Neutrophil (primary cell): Measurements from ENCODE around the gene YWHAG.

Experiments
- H3K27ac ChIP-seq: fragments of 200-600 bp; sonication (generic); 2 replicates; pipeline ENCODE4 v1.5.1; 2016; ENCODE audit warnings: mild to moderate bottlenecking, moderate library complexity
- H3K27me3 ChIP-seq: fragments of 200-600 bp; sonication (generic); 2 replicates; pipeline ENCODE4 v1.6.0; 2016; ENCODE audit warnings: mild to moderate bottlenecking
- H3K36me3 ChIP-seq: fragments of 200-600 bp; sonication (generic); 2 replicates; pipeline ENCODE4 v1.5.1; 2017
- H3K4me1 ChIP-seq, 2 experiments: fragments of 200-600 bp in 1 of 2; sonication (generic) in 1 of 2; 1 replicate in 1 of 2; 2 replicates in 1 of 2; pipeline versions ENCODE4 v1.5.1 to v1.6.1; 2013 to 2016; ENCODE audit warnings: low read depth in 1 of 2, low read length in 1 of 2, mild to moderate bottlenecking in 1 of 2, moderate library complexity in 1 of 2; ENCODE audit not compliant: control insufficient read depth in 1 of 2, insufficient read depth in 1 of 2
- H3K4me3 ChIP-seq, 2 experiments: fragments of 200-600 bp in 1 of 2; sonication (generic) in 1 of 2; 1 replicate in 1 of 2; 2 replicates in 1 of 2; pipeline ENCODE4 v1.5.1; 2013 to 2016; ENCODE audit warnings: low read depth in 1 of 2, low read length in 1 of 2, mild to moderate bottlenecking in 1 of 2, moderate library complexity in 1 of 2
- H3K9me3 ChIP-seq: fragments of 200-600 bp; sonication (generic); 2 replicates; pipeline ENCODE4 v1.5.1; 2016
- CTCF ChIP-seq: fragments of 200-600 bp; sonication (generic); IDR thresholded peaks from 2 replicates; pipeline ENCODE4 v1.5.1; 2016; ENCODE audit warnings: antibody characterized with exemption

The YWHAG gene

GRCh38 chr7:76383089-76383944, 24.5 kb upstream of the YWHAG start:
- no peak for TF ChIP-seq CTCF
- Histone ChIP-seq H3K4me3 (no peak overlapping the region), H3K4me1 (peaks cover 20 to 26% of the 10 kb centered on the region in 2 experiments), H3K36me3 (no peaks in the 10 kb centered on the region), H3K27ac (no peak overlapping the region), H3K9me3 (no peaks in the 10 kb centered on the region), H3K27me3 (no peaks in the 10 kb centered on the region)

DNA sequence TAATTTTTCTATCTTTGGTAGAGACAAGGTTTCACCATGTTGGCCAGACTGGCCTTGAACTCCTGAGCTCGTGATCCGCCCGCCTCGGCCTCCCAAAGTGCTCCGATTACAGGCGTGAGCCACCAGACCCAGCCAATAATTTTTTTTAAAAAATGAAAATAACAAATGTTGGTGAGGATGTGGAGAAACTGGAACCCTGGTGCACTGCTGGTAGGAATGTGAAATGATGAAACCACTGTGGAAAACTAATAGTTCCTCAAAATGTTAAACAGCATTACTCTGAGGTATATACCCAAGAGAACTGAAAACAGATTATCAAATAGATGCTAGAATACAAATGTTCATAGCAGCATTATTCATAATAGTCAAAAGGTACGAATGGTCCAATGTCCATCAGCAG, 23.0 kb upstream of the YWHAG start:
- H3K27ac ChIP-seq: peak overlapping the region; percentile 83
- H3K36me3 ChIP-seq: no peaks in the 10 kb centered on the region
- no peak for TF ChIP-seq CTCF

DNA sequence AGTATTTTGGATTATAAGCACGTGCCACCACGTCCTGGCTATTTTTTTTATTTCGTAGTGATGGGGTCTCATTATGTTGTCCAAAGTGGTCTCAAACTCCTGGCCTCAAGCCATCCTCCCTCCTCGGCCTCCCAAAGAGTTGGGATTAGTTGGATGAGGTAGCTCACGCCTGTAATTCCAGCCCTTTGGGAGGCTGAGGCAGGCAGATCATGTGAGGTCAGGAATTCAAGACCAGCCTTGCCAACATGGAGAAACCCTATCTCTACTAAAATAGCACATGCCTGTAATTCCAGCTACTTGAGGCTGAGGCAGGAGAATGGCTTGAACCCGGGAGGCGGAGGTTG, 21.8 kb upstream of the YWHAG start:
- H3K4me3 ChIP-seq: peak overlapping the region; percentile 48 to 65
- peak overlapping the region; percentile 83 for H3K27ac ChIP-seq
- peaks cover 20 to 26% of the 10 kb centered on the region in 2 experiments for H3K4me1 ChIP-seq
- no peak for TF ChIP-seq CTCF
- no peaks in the 10 kb centered on the region for H3K9me3 ChIP-seq
- H3K36me3 ChIP-seq: no peaks in the 10 kb centered on the region
- no peaks in the 10 kb centered on the region for H3K27me3 ChIP-seq

More for the DNA sequence above, 23.0 kb upstream of the YWHAG start:
- H3K4me3 ChIP-seq: no peak overlapping the region
- no peaks in the 10 kb centered on the region for H3K9me3 ChIP-seq
- H3K4me1 ChIP-seq: peaks cover 20 to 26% of the 10 kb centered on the region in 2 experiments
- no peaks in the 10 kb centered on the region for H3K27me3 ChIP-seq

DNA sequence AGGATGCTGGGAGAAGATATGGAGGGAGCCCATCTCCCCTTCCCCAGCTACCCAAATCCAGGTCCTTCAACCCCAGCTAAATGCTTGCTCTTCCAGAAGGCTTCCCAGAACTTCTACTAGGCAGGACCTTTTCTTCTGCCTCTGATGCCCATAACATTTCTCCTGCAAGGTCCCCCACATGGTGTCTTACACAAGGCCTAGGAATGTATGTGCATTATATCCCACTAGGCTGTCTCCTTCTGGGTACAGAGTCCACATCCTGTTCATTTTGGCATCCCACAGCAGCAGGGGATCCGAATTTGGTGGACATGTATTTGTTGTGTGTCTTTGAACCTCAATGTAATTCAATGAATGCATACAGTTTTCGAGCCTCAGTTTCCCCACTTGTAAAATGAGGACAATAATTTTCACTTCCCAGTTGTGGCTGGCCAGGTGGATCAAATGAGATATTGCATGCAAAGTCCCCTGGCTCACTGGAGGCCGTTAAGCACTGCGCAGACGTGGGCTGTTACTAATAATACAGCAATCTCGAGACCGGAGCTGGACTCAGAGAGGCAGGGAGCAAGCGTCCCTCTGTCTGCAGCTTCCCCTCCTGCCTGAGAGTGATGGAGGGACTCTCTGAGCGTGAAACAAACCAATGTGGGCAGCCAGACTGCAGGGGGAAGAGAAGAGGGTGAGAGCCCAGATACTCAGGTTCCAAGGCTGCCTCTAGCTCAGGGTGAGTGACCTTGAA, 18.6 kb upstream of the YWHAG start:
- Histone ChIP-seq H3K36me3 (no peaks in the 10 kb centered on the region), H3K27ac (no peak overlapping the region), H3K4me3 (no peak overlapping the region), H3K9me3 (no peaks in the 10 kb centered on the region), H3K27me3 (no peaks in the 10 kb centered on the region), H3K4me1 (peaks cover 28 to 36% of the 10 kb centered on the region in 2 experiments)
- no peak for TF ChIP-seq CTCF

DNA sequence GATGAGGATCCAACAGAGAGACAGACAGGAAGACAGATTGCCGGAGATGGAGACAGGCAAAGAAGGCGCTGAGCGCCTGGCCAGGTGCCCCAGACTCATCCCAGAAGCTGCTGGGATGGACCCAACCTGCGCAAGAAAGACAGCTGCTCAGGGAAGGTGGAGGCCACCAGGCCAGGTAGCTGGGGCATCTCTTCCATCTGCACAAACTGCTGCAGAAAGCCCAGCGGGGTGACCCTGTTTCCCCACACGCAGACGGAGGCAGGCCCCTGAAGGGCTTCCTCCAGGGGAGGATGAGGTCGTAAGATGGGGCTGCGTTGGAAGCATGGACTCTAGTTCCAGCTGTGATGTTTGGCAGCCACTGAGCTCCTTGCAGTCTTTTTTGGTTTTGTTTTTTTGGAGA, 16.5 kb upstream of the YWHAG start:
- no peaks in the 10 kb centered on the region for H3K9me3 ChIP-seq
- H3K4me1 ChIP-seq: peaks cover 20 to 24% of the 10 kb centered on the region in 2 experiments
- TF ChIP-seq CTCF: no peak
- H3K27me3 ChIP-seq: no peaks in the 10 kb centered on the region
- no peak overlapping the region for H3K4me3 ChIP-seq
- no peak overlapping the region for H3K27ac ChIP-seq
- H3K36me3 ChIP-seq: no peaks in the 10 kb centered on the region
